Type B pancreatic cell (in vitro differentiated cells): ENCODE results near the gene SS18L1. TPM values are rescaled to one million over a fixed set of nuclear protein-coding genes. Genes with fewer than 3 reads are reported as not detected.

Experiments used
- DNase-seq: peaks from one replicate; pipeline ENCODE4 v3.0.0; 2021; ENCODE audit warnings: mixed read lengths; ENCODE audit not compliant: unreplicated experiment; ENCODE audit errors: extremely low spot score
- H3K27ac Mint-ChIP-seq: 2 replicates; pipeline ENCODE4 v1.8.0; 2021; ENCODE audit warnings: mild to moderate bottlenecking, mixed read lengths
- H3K27me3 Mint-ChIP-seq: 2 replicates; pipeline ENCODE4 v1.8.0; 2021; ENCODE audit warnings: mixed read lengths
- H3K36me3 Mint-ChIP-seq: 2 replicates; pipeline ENCODE4 v1.8.0; 2021; ENCODE audit warnings: mixed read lengths
- H3K4me1 Mint-ChIP-seq: one replicate; pipeline ENCODE4 v1.8.0; 2021; ENCODE audit warnings: mixed read lengths; ENCODE audit not compliant: unreplicated experiment
- H3K4me3 Mint-ChIP-seq: 2 replicates; pipeline ENCODE4 v1.8.0; 2021; ENCODE audit warnings: mild to moderate bottlenecking, mixed read lengths
- H3K9me3 Mint-ChIP-seq: 2 replicates; pipeline ENCODE4 v1.8.0; 2021; ENCODE audit warnings: mixed read lengths
- total RNA-seq: library from RNA; stranded (reverse); gene quantifications from 2 replicates; pipeline ENCODE4 v1.2.1, GENCODE V29; 2021; ENCODE audit warnings: low replicate concordance
- TF ChIP-seq, protein P1 (sequence below): fragments of 200-600 bp; sonication (generic); conservative IDR thresholded peaks from 2 replicates; pipeline ENCODE4 v1.5.0; 2021; ENCODE audit warnings: antibody characterized with exemption, mild to moderate bottlenecking

SS18L1 gene
- total RNA-seq, 1 donor from 2014 or later: 25.5 TPM

GRCh38 chr20:62178316-62179161 lies 35.0 kb downstream of the SS18L1 start:
- Mint-ChIP-seq H3K36me3 (peaks cover 6% of the 10 kb centered on the region), H3K27ac (no peak overlapping the region), H3K27me3 (no peaks in the 10 kb centered on the region), H3K4me3 (no peak overlapping the region), H3K9me3 (no peaks in the 10 kb centered on the region), H3K4me1 (peaks cover 9% of the 10 kb centered on the region)
- no peak for DNase-seq
- TF ChIP-seq, protein P1, sequence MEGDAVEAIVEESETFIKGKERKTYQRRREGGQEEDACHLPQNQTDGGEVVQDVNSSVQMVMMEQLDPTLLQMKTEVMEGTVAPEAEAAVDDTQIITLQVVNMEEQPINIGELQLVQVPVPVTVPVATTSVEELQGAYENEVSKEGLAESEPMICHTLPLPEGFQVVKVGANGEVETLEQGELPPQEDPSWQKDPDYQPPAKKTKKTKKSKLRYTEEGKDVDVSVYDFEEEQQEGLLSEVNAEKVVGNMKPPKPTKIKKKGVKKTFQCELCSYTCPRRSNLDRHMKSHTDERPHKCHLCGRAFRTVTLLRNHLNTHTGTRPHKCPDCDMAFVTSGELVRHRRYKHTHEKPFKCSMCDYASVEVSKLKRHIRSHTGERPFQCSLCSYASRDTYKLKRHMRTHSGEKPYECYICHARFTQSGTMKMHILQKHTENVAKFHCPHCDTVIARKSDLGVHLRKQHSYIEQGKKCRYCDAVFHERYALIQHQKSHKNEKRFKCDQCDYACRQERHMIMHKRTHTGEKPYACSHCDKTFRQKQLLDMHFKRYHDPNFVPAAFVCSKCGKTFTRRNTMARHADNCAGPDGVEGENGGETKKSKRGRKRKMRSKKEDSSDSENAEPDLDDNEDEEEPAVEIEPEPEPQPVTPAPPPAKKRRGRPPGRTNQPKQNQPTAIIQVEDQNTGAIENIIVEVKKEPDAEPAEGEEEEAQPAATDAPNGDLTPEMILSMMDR: no peak

GRCh38 chr20:62179162-62179504 lies 35.6 kb downstream of the SS18L1 start:
- Mint-ChIP-seq H3K36me3 (peaks cover 4% of the 10 kb centered on the region), H3K9me3 (no peaks in the 10 kb centered on the region), H3K27ac (no peak overlapping the region), H3K27me3 (no peaks in the 10 kb centered on the region), H3K4me3 (no peak overlapping the region), H3K4me1 (peaks cover 14% of the 10 kb centered on the region)
- TF ChIP-seq, protein P1: no peak
- no peak for DNase-seq

GRCh38 chr20:62181808-62182207 lies 38.2 kb downstream of the SS18L1 start:
- DNase-seq: no peak
- Mint-ChIP-seq H3K27me3 (no peaks in the 10 kb centered on the region), H3K27ac (peak overlapping the region; percentile 96), H3K4me3 (peak overlapping the region; percentile 94), H3K9me3 (no peaks in the 10 kb centered on the region), H3K4me1 (peaks cover 22% of the 10 kb centered on the region), H3K36me3 (no peaks in the 10 kb centered on the region)
- TF ChIP-seq, protein P1: no peak

GRCh38 chr20:62182469-62183425 lies 39.2 kb downstream of the SS18L1 start, which contains the start of gene MTG2:
Gene MTG2 (plus strand): TSS chr20:62183028. CDS start chr20:62193421, 10,393 bp downstream.
- peak; percentile 93 for DNase-seq
- TF ChIP-seq, protein P1: no peak
- Mint-ChIP-seq H3K4me3 (peak within 1 kb of the TSS; percentile 94), H3K36me3 (no peaks in the 10 kb centered on the region), H3K4me1 (peaks cover 30% of the 10 kb centered on the region), H3K27me3 (no peaks in the 10 kb centered on the region), H3K9me3 (no peaks in the 10 kb centered on the region), H3K27ac (peak within 1 kb of the TSS; percentile 96)

DNA sequence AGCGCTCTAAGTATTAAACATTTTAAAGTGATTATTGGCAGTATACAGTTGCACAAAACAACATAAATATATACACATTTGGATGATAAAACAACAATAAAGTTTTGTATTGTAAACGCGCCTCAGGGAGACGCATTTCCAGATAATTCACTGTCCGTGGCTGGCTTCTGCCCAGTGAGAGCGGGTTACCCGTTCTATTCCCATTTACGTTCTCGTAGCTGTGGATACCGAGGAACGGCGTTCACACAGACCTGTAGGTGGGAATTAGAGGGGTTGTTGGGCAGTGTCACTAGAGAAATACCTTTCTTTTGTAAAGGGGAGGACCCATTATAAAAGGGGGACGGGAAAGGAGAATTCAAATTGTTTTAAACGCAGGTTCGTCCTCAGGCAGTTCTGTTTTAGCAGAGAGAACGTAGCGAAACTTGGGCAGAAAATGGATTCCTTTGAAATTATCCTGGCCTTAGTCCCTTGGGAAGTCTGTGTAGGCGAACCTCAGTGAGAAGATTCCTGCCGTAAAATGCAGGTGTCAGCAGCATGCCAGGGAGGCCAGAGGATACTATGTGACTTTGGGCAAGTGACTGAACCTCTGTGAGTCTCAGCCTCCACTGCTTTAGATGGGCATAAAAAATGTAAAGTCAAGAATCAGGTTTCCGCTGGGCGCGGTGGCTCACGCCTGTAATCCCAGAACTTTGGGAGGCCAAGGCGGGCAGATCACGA lies 40.0 kb downstream of the SS18L1 start:
- H3K36me3 Mint-ChIP-seq: no peaks in the 10 kb centered on the region
- H3K4me3 Mint-ChIP-seq: peak overlapping the region; percentile 94
- H3K9me3 Mint-ChIP-seq: no peaks in the 10 kb centered on the region
- H3K27me3 Mint-ChIP-seq: no peaks in the 10 kb centered on the region
- TF ChIP-seq, protein P1: no peak
- H3K27ac Mint-ChIP-seq: peak overlapping the region; percentile 96
- DNase-seq: no peak
- peaks cover 30% of the 10 kb centered on the region for H3K4me1 Mint-ChIP-seq
